HAP-1 (cell line): Measurements from ENCODE around the gene HIVEP1.

Experiments used
- DNase-seq, 2 experiments: peaks; one replicate each; pipeline ENCODE4 v3.0.0-alpha.2; 2016 to 2020; ENCODE audit warnings: low spot score in 2 of 2
- H3K27me3 ChIP-seq: fragments of 250-450 bp; sonication (Bioruptor Pico); 2 replicates; pipeline ENCODE4 v1.5.1; 2020; ENCODE audit warnings: low read depth, mild to moderate bottlenecking, moderate library complexity
- H3K36me3 ChIP-seq: fragments of 250-450 bp; sonication (Bioruptor Pico); replicated peaks from 2 replicates; pipeline ENCODE4 v1.5.1; 2020; ENCODE audit warnings: mild to moderate bottlenecking
- H3K4me1 ChIP-seq: fragments of 250-450 bp; sonication (Bioruptor Pico); 2 replicates; pipeline ENCODE4 v1.5.1; 2020; ENCODE audit warnings: mild to moderate bottlenecking
- H3K4me3 ChIP-seq: fragments of 250-450 bp; sonication (Bioruptor Pico); 2 replicates; pipeline ENCODE4 v1.5.1; 2020; ENCODE audit warnings: mild to moderate bottlenecking, moderate library complexity
- H3K9me3 ChIP-seq: fragments of 250-450 bp; sonication (Bioruptor Pico); 2 replicates; pipeline ENCODE4 v1.5.1; 2020; ENCODE audit warnings: mild to moderate bottlenecking, moderate library complexity
- in situ Hi-C: fragments of 300-500 bp; cut with MboI; formaldehyde crosslinking; loops from 3 replicates; pipeline ENCODE4 v1.14.3; 2020; ENCODE audit warnings: low sequenced_read_pairs, inconsistent platforms, mixed read lengths

Gene HIVEP1

DNA sequence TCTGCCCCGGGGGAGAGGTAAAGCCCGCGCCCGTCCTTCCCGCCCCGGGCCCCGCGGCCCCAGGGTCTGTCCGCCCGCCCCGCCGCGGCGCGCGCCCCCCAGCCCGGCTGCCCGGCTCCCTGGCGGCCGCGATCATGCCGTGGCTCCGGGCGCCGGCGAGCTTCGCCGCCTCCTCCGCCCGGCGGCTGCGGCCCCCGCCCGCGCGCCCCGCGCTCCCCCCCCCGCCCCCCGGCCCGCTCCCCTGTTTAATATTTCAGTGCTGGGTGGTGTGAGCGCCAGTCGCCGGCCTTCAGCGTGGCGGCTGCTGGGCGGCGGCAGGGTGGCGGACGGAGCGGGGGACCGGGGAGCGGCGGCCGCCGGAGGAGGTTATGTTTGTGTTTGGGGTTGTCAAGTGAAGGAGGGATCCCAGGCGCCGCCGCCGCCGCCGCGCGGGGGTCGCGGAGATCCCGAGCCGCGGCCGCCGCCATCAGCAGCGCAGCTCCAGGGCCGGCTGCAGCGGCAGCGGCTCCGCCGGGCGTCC, at the start of gene HIVEP1:
Gene HIVEP1, plus strand, starts transcription at position 275 of the 520 bp plus-strand sequence. CDS start 3,317 bp downstream, outside the sequence.
- peak within 1 kb of the TSS; percentile 73 for H3K4me3 ChIP-seq
- no peaks in the 10 kb centered on the region for H3K27me3 ChIP-seq
- peak in 1 of 2 experiments; percentile 53 for DNase-seq
- H3K9me3 ChIP-seq = no peaks in the 10 kb centered on the region
- H3K4me1 ChIP-seq = peaks cover 12% of the 10 kb centered on the region
- peaks cover 6% of the 10 kb centered on the region; the same call in 1 of the 2 replicates for H3K36me3 ChIP-seq
- in situ Hi-C loops = no loop called here

- H3K4me1 ChIP-seq = no peaks in the 10 kb centered on the region
- no peak overlapping the region for H3K4me3 ChIP-seq
- no peak for DNase-seq
- in situ Hi-C loops = no loop called here
- no peaks in the 10 kb centered on the region for H3K36me3 ChIP-seq
- H3K9me3 ChIP-seq = no peaks in the 10 kb centered on the region
- H3K27me3 ChIP-seq = no peaks in the 10 kb centered on the region
Observed at GRCh38 chr6:11963756-11964500, 48.2 kb upstream of the HIVEP1 start.

DNA sequence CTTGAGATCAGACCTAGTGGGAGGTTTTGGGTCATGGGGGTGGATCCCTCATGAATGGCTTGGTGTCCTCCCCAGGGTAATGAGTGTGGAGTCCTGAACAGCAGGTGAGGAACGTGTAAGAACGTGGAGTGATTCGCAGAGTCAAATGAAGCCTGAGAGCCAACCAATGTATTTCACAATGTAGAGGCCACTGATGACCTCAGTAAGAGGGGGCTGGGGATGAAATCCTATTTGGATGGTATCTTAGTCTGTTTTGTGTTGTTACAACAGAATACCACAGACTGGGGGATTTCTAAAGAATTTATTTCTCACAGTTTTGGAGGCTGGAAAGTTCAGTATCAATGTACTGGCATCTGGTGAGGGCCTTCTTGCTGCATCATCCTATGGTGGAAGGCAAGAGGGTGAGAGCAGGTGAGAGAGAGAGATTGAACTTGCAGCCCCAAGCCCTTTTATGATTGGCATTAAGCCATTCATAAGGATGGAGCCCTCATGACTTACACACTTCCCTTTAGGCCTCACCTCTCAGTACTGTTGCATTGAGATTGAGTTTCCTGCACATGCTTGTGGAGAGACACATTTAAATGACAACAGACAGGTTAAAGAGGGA, 47.3 kb upstream of the HIVEP1 start:
- in situ Hi-C loops = no loop called here
- no peak for DNase-seq
- Histone ChIP-seq H3K4me1 (no peaks in the 10 kb centered on the region), H3K36me3 (no peaks in the 10 kb centered on the region), H3K27me3 (no peaks in the 10 kb centered on the region), H3K4me3 (no peak overlapping the region), H3K9me3 (no peaks in the 10 kb centered on the region)

- Histone ChIP-seq H3K27me3 (no peaks in the 10 kb centered on the region), H3K4me3 (no peak overlapping the region), H3K4me1 (no peaks in the 10 kb centered on the region), H3K36me3 (no peaks in the 10 kb centered on the region), H3K9me3 (no peaks in the 10 kb centered on the region)
- DNase-seq = no peak
- in situ Hi-C loops = no loop called here
Observed at GRCh38 chr6:11965499-11965898, 46.6 kb upstream of the HIVEP1 start.

DNA sequence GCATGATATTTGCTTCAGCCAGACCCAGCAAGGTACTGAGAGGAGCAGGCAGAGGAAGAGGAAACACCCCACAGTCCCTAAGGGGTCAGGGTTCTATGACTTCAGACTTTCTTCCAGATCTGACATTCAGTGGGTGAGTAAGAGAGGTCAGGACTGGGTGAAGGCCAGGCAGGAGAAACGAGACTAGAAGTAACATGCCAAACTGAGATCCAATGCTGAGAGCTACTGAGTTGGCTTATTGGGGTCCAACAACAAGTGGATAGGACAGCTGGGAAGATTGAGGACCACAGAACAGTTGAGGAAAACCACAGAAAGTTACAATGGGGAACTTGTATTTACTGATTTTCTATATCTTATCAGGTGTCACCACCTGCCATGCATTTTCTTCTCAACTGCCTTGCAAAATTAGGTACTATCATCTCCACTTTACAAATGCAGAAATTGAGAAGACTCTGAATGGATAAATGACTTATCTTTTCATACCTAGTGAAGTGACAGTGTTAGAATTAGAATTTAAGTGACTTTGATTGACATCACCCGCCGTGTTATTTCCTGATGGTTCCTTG, 43.8 kb upstream of the HIVEP1 start:
- in situ Hi-C loops = no loop called here
- no peaks in the 10 kb centered on the region for H3K27me3 ChIP-seq
- no peak for DNase-seq
- H3K9me3 ChIP-seq = no peaks in the 10 kb centered on the region
- H3K4me1 ChIP-seq = no peaks in the 10 kb centered on the region
- H3K36me3 ChIP-seq = no peaks in the 10 kb centered on the region
- H3K4me3 ChIP-seq = no peak overlapping the region

DNA sequence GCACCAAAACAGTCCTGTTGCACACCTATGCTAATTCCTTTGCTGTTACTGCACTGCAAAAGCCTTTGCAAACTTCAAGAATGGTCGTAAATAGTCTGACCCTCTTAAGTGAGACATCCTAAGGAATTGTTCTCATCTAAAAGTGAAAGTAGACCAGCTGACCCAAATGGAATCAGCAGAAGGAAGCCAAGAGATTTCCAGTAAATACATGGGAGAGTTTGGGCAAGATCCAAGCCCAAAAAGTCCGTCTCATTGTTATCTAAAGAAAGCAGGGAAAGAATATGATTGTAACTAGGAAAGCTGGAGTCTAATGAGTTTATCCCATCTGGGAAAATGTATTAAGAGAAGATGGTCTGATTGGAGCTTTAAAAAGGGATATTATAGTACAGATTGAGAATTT, 43.0 kb upstream of the HIVEP1 start:
- Histone ChIP-seq H3K4me1 (no peaks in the 10 kb centered on the region), H3K27me3 (no peaks in the 10 kb centered on the region), H3K4me3 (no peak overlapping the region), H3K36me3 (no peaks in the 10 kb centered on the region), H3K9me3 (no peaks in the 10 kb centered on the region)
- in situ Hi-C loops = no loop called here
- DNase-seq = no peak

- in situ Hi-C loops = no loop called here
- Histone ChIP-seq H3K36me3 (no peaks in the 10 kb centered on the region), H3K4me1 (no peaks in the 10 kb centered on the region), H3K4me3 (no peak overlapping the region), H3K9me3 (no peaks in the 10 kb centered on the region), H3K27me3 (no peaks in the 10 kb centered on the region)
- no peak for DNase-seq
Observed at GRCh38 chr6:11970114-11970513, 42.0 kb upstream of the HIVEP1 start.

DNA sequence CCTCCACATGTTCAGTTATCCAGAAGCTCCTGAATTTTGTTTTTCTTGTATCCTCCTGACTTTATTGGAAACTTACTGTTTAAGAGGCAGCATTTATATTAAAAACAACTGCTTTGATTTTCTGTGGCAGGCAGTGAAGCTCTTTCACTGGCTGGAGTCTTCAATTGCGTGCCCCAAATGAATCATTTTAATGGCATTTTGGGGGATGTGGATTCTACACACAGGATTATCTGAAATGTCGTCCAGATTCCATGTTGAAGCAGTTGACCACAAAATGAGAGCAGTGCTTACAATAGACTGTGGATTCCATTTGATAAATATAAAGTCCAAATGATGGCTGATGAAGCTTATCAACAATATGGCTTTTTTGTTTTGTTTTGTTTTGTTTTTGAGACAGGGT, 41.0 kb upstream of the HIVEP1 start:
- Histone ChIP-seq H3K27me3 (no peaks in the 10 kb centered on the region), H3K4me3 (no peak overlapping the region), H3K9me3 (no peaks in the 10 kb centered on the region), H3K36me3 (no peaks in the 10 kb centered on the region), H3K4me1 (no peaks in the 10 kb centered on the region)
- in situ Hi-C loops = no loop called here
- DNase-seq = no peak

- in situ Hi-C loops = no loop called here
- no peak for DNase-seq
- Histone ChIP-seq H3K4me3 (no peak overlapping the region), H3K4me1 (no peaks in the 10 kb centered on the region), H3K27me3 (no peaks in the 10 kb centered on the region), H3K9me3 (no peaks in the 10 kb centered on the region), H3K36me3 (no peaks in the 10 kb centered on the region)
Observed at GRCh38 chr6:11972270-11972669, 39.8 kb upstream of the HIVEP1 start.

DNA sequence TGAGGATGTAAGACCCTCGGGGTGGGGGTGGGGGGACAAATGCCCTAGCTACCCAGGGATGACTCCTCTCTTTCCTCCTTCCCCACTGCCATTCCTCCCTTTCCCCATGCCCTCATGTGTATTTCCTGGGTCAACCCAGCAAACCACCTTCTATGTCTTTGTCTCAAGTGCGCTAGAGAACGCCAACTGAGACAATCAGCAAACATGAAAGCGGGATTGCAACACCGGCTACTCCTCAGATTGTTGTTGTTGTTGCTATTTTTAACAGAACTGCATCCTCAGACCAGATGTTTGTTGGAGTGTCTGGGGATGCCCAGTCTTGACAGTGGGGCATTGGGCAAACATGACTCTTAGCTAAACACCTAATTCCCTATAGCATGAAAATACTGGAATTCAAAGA, 39.3 kb upstream of the HIVEP1 start:
- in situ Hi-C loops = no loop called here

DNA sequence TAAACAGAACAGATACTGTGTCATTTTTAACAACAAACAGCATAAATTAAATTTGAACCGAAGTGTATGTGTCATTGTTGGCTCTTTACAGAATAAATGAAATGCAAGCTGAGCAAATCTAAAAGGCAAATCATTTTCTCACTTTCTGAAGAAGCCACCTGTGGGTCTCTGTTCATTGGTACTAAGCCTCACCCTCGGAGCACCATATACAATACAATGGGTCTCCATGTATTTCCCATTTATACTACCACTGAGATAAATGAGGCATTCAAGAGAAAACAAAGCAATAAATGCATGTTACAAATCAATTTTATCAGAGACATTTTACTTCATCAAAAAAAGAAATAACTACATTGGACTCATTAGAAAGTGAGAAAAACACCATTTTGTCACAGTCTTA, 38.9 kb upstream of the HIVEP1 start:
- Histone ChIP-seq H3K27me3 (no peaks in the 10 kb centered on the region), H3K36me3 (no peaks in the 10 kb centered on the region), H3K4me1 (no peaks in the 10 kb centered on the region), H3K9me3 (no peaks in the 10 kb centered on the region), H3K4me3 (no peak overlapping the region)
- in situ Hi-C loops = no loop called here
- DNase-seq = no peak

More for the DNA sequence above, 39.3 kb upstream of the HIVEP1 start:
- Histone ChIP-seq H3K27me3 (no peaks in the 10 kb centered on the region), H3K4me3 (no peak overlapping the region), H3K36me3 (no peaks in the 10 kb centered on the region), H3K9me3 (no peaks in the 10 kb centered on the region), H3K4me1 (no peaks in the 10 kb centered on the region)
- DNase-seq = no peak

GRCh38 chr6:11974089-11974488, 38.0 kb upstream of the HIVEP1 start:
- H3K9me3 ChIP-seq = no peaks in the 10 kb centered on the region
- no peaks in the 10 kb centered on the region for H3K27me3 ChIP-seq
- no peak for DNase-seq
- no peaks in the 10 kb centered on the region for H3K36me3 ChIP-seq
- in situ Hi-C loops = no loop called here
- H3K4me3 ChIP-seq = no peak overlapping the region
- H3K4me1 ChIP-seq = no peaks in the 10 kb centered on the region

GRCh38 chr6:11975353-11975977, 36.6 kb upstream of the HIVEP1 start:
- Histone ChIP-seq H3K4me1 (no peaks in the 10 kb centered on the region), H3K9me3 (no peaks in the 10 kb centered on the region), H3K27me3 (no peaks in the 10 kb centered on the region), H3K4me3 (no peak overlapping the region), H3K36me3 (no peaks in the 10 kb centered on the region)
- no peak for DNase-seq
- in situ Hi-C loops = no loop called here

DNA sequence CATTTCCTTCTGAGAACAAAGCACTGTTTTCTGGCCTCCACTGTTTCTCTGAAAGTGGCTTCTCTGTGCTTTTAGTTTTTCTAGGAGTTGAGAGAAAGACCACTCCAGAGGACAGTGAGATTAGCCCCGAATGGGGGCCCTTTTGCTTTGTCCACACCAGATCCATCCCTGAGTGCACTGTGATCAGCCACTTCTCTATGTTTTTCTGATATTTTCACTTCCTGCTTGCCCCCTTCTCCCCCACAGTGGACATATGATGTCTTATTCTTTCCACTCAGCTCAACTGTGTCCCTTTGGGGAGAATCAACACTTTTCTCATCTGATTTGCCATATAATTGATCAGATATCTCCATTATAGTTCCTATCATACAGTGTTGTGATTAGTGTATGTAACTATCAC, 35.6 kb upstream of the HIVEP1 start:
- DNase-seq = no peak
- Histone ChIP-seq H3K9me3 (no peaks in the 10 kb centered on the region), H3K36me3 (no peaks in the 10 kb centered on the region), H3K4me1 (no peaks in the 10 kb centered on the region), H3K4me3 (no peak overlapping the region), H3K27me3 (no peaks in the 10 kb centered on the region)
- in situ Hi-C loops = no loop called here
